Bronchial epithelial cell (primary cell): ENCODE data around the gene SUN3. TPM values are rescaled to one million over a fixed set of nuclear protein-coding genes. Genes with fewer than 3 reads are reported as not detected.
A peak's percentile ranks its signal among the peaks of the same experiment; 100 is the strongest.

Source experiments
- DNase-seq: peaks from one replicate; pipeline ENCODE4 v3.0.0-alpha.2; 2010; ENCODE audit warnings: low read depth
- FAIRE-seq: peaks from 2 replicates; lab custom pipeline; 2011; peaks lifted over from hg19 to GRCh38; lab: Jason Lieb, UNC
- H3K27me3 ChIP-seq: 2 replicates; pipeline ENCODE4 v1.5.1; 2011; ENCODE audit warnings: low read length; ENCODE audit not compliant: control insufficient read depth, insufficient read depth
- H3K36me3 ChIP-seq: 2 replicates; pipeline ENCODE4 v1.5.1; 2011; ENCODE audit warnings: low read length; ENCODE audit not compliant: control insufficient read depth, insufficient read depth
- H3K4me3 ChIP-seq: 2 replicates; pipeline ENCODE4 v1.5.1; 2011; ENCODE audit warnings: mild to moderate bottlenecking, low read depth, low read length, control low read depth
- CTCF ChIP-seq: IDR thresholded peaks from 2 replicates; pipeline ENCODE4 v1.5.1; 2011; ENCODE audit warnings: mild to moderate bottlenecking, moderate library complexity, low read length, control low read depth, inconsistent platforms; ENCODE audit not compliant: insufficient read depth, severe bottlenecking
- total RNA-seq: library from RNA; depleted of rRNA; stranded (reverse); fragments of >200 nt; gene quantifications from 2 replicates; pipeline ENCODE4 v1.2.1, GENCODE V29; 2014

SUN3 gene
- total RNA-seq, 1 donor from 2014 or later, result 0.79 TPM

- TF ChIP-seq CTCF, result no peak
- H3K27me3 ChIP-seq, result no peaks in the 10 kb centered on the region
- FAIRE-seq, result no peak
Measured at GRCh38 chr7:48046458-48046857, 17.6 kb upstream of the SUN3 start.

GRCh38 chr7:48045195-48045765 lies 16.4 kb upstream of the SUN3 start:
- Histone ChIP-seq H3K4me3 (no peak overlapping the region), H3K36me3 (no peaks in the 10 kb centered on the region), H3K27me3 (no peaks in the 10 kb centered on the region)
- DNase-seq, result no peak
- no peak for TF ChIP-seq CTCF
- no peak for FAIRE-seq

More at GRCh38 chr7:48046458-48046857, 17.6 kb upstream of the SUN3 start:
- no peaks in the 10 kb centered on the region for H3K36me3 ChIP-seq
- H3K4me3 ChIP-seq, result no peak overlapping the region
- no peak for DNase-seq

GRCh38 chr7:48042636-48043035 lies 13.7 kb upstream of the SUN3 start:
- no peak overlapping the region for H3K4me3 ChIP-seq
- FAIRE-seq (no peak), DNase-seq (no peak)
- no peak for TF ChIP-seq CTCF
- no peaks in the 10 kb centered on the region for H3K27me3 ChIP-seq
- no peaks in the 10 kb centered on the region for H3K36me3 ChIP-seq

- Histone ChIP-seq H3K27me3 (no peaks in the 10 kb centered on the region), H3K36me3 (no peaks in the 10 kb centered on the region), H3K4me3 (no peak overlapping the region)
- FAIRE-seq (no peak), DNase-seq (no peak)
- no peak for TF ChIP-seq CTCF
Measured at GRCh38 chr7:48042216-48042615, 13.3 kb upstream of the SUN3 start.

GRCh38 chr7:48041653-48041970 lies 12.7 kb upstream of the SUN3 start:
- no peak for TF ChIP-seq CTCF
- Histone ChIP-seq H3K36me3 (no peaks in the 10 kb centered on the region), H3K27me3 (no peaks in the 10 kb centered on the region), H3K4me3 (no peak overlapping the region)
- FAIRE-seq (no peak), DNase-seq (peak; percentile 67)
